Gastroesophageal sphincter (tissue), 3 donors: ENCODE results near the gene SDF4.

Experiments used
- CTCF ChIP-seq, 4 experiments: fragments of 200-600 bp in 2 of 4; fragments of 450-650 bp in 2 of 4; sonication (generic) in 1 of 4; IDR thresholded peaks; one replicate each; pipeline ENCODE4 v1.5.1; 2017 to 2019; ENCODE audit warnings: antibody characterized with exemption in 4 of 4, mild to moderate bottlenecking in 2 of 4, moderate library complexity in 2 of 4
- POLR2A ChIP-seq, 2 donors: fragments of 450-650 bp; IDR thresholded peaks; one replicate each; pipeline ENCODE4 v1.6.1; 2017; ENCODE audit warnings: antibody characterized with exemption in 2 of 2, mild to moderate bottlenecking in 2 of 2, moderate library complexity in 1 of 2

DNA sequence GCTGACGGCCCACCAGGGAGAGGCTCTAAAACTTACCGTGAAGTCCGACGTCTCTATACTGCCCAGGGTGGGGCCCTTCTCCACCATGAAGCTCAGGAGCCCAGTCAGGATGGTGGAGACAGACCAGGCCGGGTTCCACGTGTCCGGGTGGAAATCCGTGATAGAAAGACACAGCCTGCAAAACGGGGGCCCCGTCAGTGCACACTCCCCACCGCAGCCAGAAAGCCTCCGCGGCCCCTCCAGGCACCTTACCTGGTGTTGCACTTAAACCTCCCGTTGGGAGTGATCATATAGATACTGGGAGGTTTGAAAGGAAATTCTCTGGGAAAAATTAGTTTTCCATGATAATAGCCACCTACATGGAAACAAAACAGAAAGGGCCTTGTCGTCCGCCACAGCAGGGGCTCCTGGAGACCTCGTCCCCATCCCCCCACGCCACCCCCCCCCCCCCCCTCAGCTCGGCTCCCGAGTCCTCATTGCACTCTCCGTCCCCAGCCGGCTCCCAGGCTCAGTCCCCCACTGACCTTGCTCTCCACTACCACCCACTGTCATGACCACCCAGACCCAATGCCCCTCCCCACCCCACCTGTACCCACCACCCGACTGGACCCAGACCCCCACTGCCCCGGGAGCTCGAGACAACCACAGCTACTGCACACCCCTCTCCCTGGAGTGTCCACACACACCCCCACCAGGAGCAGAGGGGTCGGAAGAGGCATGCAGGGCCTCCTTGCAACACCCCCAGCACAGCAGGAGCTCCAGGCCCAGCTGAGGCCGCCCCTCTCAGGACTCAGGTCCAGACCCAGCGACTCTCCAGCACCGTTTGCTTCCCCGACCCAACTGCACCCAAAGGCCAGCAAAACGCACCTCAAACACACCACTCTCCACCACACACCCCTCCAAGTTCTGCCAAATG is 25.4 kb upstream of the SDF4 start:
- TF ChIP-seq POLR2A (IDR thresholded peaks at IDR 0.05) (no peak), CTCF (IDR thresholded peaks at IDR 0.05) (no peak)
